ENCODE data around the gene GOLGA6L7.
"Not testable (repeated sequence)": the region's sequence is repeated elsewhere in the genome, so short reads cannot be mapped to it uniquely, and the experiment has no call there.

The GOLGA6L7 gene

DNA sequence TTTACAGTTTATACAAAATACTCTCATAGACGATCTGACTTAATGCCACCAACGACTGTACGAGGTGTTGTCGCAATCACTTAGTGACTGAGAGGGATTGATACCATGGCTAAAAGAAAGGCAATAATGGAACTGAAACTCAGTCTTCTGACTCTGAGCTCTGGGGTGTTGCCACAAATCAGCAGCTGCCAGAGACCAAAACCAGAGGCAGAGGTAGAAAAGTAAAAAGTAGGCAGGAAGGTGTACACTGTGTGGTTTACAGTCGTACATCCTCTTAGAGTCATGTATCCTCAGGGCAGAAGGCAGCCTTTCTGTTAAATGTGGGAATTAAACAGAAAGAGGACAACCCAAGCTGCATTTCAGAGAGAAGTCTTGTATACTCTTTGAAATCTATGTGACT, 1.2 kb downstream of the GOLGA6L7 start:
- DNase-seq (ENCODE audit: low read depth in 3 of 3, low spot score in 1 of 3), result not testable (repeated sequence)

DNA sequence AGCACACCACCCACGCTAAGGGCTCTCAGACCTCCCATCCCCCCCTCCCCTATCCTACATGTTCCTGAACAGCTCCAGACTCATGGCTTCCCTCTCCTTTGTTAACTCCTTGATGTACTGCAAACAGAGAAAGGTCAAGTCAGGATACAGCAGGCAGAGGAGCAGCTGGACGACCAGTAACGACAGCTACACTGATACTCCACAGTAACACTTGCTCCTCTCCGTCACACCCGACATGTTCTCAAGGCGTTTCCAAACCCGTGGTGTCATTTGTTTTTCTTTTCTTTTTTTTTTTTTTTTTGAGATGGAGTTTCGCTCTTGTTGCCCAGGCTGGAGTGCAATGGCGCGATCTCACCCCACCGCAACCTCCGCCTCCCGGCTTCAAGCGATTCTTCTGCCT, 4.3 kb downstream of the GOLGA6L7 start:
- not testable (repeated sequence) for DNase-seq (ENCODE audit: low read depth in 3 of 3, low spot score in 1 of 3)

DNA sequence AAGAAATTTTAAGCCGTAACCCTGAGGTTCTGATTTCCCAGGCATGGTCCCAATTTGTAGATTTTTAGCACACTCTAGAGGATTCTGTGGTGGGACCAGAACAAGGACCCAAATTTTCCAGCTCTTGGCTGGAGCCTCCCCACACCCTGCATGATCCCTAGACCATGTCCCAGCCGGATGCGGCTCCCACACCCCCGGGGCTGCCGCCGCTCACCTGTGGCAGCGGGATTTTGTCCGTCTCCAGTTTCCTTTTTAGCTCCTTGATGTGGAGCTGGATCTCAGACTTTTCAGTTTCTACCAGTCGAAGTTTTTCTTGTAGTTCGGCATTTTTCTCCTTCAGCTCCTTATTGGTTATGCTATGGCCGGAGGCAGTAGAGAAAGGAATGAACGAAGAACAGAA, 4.9 kb downstream of the GOLGA6L7 start:
- not testable (repeated sequence) for DNase-seq (ENCODE audit: low read depth in 3 of 3, low spot score in 1 of 3)

DNA sequence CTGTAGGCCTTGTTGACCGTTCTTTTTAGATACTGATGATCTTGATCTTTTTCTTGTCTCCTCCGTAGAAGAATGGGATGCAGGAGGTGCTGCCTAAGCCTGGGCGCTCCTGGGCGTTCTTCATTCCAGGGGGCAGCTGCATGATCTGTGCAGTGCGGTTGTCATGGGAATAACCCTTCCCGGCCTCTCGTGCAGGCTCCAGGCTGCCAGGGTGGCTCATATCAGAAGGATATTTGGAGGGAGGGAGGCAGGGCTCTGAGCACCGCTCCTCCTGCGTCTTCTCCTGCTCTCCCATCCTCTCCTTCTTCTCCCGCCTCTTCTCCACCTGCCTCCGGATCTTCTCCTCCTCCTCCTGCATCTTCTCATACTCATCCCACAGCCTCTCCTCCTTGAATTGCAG, 6.2 kb downstream of the GOLGA6L7 start:
- DNase-seq (ENCODE audit: low read depth in 3 of 3, low spot score in 1 of 3), result not testable (repeated sequence)

DNA sequence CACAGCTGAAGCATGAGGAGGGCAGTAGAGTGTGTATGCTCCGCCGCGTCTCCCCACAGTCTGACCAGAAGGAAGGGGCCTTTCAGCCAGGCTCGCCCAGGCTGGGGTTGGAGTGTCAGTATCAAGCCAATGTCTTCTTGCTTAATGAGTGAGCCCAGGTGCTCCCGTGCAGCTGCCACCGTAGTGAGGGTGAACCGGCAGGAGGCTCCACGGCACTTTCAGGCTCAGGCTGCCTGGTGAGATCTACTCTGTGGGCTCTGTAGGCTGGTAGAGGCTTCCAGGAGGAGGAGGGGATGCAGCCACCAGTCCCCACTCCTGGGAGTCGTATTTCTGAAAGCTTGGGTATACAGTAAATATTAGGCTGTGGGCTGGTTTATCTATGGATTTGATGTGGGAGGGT, 8.2 kb downstream of the GOLGA6L7 start:
- DNase-seq (ENCODE audit: low read depth in 3 of 3, low spot score in 1 of 3), result not testable (repeated sequence)

DNA sequence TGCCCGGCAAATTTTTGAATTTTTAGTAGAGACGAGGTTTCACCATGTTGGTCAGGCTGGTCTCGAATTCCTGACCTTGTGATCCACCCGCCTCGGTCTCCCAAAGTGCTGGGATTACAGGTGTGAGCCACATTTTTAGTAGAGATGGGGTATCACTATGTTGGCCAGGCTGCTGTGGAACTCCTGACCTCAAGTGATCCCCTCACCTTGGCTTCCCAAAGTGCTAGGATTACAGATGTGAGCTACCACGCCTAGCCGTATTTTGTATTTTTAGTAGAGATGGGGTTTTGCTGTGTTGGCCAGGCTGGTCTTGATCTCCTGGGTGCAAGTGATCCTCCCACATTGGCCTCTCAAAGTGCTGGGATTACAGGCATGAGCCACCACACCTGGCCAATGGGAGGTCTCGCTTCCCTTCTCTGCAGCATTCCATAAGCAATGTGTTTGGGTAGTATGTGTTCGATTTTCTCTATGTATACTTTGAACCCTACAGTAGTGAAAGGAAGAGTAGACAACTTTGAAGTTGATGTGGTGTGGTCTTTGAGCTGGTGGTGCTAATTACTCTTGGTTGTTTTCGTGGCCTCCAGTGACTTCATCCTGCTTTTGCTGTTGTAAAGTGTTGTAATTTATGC, 13.4 kb downstream of the GOLGA6L7 start:
- DNase-seq (ENCODE audit: low read depth in 3 of 3, low spot score in 1 of 3), result not testable (repeated sequence)

DNA sequence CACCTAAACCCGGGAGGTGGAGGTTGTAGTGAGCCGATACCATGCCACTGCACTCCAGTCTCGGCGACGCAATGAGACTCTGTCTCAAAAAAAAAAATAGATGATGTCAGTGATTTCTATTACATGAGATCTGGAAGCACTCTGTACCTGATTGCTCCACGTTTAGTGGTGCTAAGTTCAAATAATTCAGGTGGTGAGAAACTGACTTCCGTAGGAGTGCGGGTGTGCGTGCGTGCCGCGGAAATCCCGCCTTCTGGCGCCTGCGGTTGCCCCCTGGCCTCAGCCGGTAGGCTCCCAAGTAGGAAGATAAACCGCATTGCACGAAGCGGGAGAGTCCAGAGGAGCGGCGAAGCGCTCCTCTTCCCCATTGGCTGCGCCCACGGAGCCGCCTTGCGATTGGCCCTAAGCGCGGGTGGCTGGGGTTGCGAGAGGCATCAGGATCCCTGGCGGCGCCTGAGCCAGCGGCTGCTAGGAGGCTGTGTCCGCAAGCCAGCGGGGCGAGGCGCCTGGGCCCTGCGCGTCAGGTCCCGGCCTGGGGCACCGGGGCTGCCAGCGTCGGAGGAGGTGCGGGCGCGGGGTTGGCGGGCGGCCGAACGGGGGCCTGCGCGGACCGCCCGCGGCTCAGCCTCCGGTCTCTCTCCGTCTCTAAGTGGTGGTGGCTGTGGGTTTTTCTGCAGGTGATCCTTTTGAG, 16.4 kb downstream of the GOLGA6L7 start:
- peak in 2 of 3 donors; percentile 22 to 49 for DNase-seq (ENCODE audit: low read depth in 3 of 3, low spot score in 1 of 3)

DNA sequence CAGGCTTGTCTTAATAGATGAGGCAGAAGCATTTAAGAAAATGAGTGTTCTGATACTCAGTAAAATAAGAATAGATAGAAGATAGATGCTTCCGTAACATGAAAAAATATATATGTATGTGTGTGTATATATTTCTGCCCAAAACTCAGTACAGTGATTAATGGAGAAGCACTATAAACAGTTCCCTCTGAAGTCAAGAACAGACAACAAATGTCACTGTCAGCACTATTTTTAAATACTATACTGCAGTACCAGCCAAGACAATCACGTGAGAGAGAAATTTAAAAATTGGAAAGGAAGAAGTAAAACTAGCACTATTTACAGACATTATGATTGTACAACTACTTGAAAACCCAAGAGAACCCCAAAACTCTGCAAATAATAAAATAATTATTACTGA, 27.0 kb downstream of the GOLGA6L7 start:
- DNase-seq (ENCODE audit: low read depth in 3 of 3, low spot score in 1 of 3), result not testable (repeated sequence)

DNA sequence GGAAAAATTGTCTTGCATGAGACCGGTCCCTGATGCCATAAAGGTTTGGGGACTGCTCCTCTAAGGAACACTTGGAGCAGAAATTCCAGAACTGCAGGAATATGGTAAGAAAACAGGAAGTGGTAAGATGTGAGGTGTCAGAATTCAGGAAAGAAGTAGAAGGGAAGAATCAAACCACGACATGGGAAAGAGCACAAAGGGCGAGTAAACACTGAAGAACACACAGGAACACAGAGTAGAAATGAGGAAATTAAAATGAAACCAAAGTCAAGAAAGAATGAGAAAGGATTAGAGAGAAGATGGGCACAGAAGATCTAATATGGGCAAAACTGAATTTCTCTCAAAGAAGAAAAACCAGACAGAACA, 28.5 kb downstream of the GOLGA6L7 start:
- DNase-seq (ENCODE audit: low read depth in 3 of 3, low spot score in 1 of 3), result not testable (repeated sequence)

DNA sequence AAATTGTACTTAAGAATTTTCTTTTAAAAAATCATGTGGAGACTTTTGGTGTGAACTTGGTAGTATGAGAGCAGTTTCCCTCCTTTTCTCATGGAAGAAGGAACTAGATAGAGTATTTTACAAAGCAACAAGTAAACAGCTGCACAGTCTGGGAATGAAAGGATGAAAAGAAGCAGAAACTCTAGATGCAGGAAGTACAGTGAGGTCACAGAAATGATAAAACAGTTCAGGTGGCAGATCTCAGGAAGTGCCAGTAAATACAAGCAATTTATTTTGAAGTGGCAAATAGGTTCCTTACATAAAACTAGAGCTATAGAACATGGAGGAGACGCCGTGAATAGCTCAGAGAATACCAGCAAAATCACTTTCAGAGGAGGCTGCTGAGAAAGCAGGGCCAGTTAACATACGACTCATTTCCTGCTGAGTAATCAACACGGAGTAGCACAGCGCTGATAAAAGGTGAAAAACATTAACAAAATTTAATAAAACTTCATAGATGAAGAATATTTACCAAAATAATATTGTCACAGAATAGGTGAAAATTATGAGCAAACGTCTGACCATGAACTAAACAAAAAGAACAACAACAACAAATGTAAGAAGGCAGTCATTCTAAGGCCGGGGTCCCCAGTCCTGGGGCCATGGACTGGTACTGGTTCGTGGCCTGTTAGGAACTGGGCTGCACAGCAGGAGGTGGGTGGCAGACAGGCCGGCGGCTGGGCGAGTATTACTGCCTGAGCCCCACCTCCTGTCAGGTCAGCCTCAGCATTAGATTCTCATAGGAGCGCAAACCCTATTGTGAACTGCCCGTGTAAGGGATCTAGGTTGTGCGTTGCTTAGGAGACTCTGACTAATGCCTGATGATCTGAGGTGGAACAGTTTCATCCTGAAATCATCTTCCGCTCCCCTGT, 29.2 kb downstream of the GOLGA6L7 start:
- not testable (repeated sequence) for DNase-seq (ENCODE audit: low read depth in 3 of 3, low spot score in 1 of 3)

DNA sequence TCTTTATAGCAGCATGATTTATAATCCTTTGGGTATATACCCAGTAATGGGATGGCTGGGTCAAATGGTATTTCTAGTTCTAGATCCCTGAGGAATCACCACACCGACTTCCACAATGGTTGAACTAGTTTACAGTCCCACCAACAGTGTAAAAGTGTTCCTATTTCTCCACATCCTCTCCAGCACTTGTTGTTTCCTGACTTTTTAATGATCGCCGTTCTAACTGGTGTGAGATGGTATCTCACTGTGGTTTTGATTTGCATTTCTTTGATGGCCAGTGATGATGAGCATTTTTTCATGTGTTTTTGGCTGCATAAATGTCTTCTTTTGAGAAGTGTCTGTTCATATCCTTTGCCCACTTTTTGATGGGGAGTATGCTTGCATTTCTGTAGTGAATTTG, 30.3 kb downstream of the GOLGA6L7 start:
- not testable (repeated sequence) for DNase-seq (ENCODE audit: low read depth in 3 of 3, low spot score in 1 of 3)

DNA sequence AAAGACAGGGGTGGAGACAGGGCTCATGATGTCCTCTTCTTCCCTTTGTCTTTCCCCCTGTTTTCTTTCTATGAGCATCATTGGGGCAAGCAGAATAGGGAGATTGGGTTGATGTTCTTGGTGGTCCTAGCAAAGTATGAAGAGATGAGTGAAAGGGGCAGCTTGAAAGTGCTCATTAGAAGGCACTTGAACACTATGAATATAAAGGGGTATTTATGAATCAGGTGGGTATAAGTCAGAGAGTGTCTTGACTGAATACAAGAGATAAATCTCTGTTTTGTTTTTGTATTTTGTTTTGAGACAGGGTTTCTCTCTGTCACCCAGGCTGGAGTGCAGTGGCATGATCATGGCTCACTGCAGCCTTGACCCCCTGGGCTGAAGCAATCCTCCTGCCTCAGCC, 34.4 kb downstream of the GOLGA6L7 start:
- DNase-seq (ENCODE audit: low read depth in 3 of 3, low spot score in 1 of 3), result not testable (repeated sequence)

DNA sequence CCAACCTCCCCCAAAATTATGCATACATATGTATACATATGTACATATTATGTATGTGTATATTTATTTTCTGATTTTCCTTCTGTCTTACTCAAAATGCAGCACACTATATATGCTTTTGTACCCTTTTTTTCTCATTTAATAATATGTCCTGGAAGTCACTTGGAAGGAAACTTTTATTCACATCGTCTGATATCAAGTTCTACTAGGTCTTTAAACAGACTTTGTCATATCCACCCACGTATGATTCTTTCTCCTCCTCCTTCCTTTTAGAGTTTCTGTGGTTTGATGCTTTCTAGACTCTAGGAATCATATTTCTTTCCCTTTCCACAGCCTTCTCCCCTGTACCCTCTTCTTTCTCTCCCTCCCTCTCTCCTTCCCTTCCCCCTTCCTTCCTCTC, 35.1 kb downstream of the GOLGA6L7 start:
- not testable (repeated sequence) for DNase-seq (ENCODE audit: low read depth in 3 of 3, low spot score in 1 of 3)

DNA sequence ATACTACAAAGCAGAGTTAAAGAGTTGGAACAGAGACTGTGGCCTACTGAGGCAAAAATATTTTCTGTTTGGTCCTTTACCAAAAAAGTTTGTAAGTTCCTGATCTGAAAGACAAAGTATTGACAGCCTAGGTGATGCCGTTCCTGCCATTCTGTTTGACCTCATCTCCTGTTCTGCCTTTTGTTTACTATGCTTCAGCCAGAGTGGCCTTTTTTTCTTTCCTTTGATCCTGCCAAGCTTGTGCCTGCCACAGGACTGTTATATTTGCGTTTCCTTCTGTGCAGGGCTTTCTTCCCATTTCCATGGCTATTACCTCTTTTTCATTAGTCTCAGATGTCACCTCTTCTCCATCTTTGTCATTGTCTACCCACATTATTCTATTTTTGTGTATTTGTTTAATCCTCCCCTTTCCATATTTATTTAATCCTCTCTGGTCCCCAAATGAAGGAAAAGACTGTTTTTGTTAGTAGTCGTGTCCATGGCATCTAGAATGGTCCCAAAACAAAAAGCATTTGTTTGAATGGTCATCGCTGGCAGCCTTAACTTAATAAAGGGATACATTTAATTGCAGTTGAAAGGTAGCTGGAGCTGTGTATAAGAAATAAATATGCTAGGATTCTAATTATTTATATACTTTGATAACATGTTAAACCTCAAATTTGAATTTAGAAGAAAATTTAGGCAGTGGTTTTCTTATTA, 36.4 kb downstream of the GOLGA6L7 start:
- DNase-seq (ENCODE audit: low read depth in 3 of 3, low spot score in 1 of 3), result not testable (repeated sequence)

DNA sequence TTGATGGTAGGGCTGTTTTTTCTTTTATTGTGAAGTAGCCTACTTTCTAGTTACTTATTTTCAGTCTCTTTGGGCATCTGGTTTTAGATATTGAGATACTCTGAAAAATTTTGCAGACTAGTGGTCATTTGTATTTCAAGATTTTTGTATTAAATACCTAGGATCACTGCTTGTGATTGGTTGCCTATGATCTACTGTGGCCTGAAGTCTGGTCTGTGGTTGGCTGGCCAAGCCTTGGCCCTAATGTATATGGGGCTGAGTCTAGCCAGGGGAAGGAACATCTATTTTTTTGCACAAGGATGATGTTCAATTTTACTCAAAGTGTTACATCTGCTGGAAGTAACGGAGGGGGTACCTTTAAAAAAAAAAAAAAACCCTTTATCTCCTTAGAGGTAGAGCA, 38.0 kb downstream of the GOLGA6L7 start:
- not testable (repeated sequence) for DNase-seq (ENCODE audit: low read depth in 3 of 3, low spot score in 1 of 3)

DNA sequence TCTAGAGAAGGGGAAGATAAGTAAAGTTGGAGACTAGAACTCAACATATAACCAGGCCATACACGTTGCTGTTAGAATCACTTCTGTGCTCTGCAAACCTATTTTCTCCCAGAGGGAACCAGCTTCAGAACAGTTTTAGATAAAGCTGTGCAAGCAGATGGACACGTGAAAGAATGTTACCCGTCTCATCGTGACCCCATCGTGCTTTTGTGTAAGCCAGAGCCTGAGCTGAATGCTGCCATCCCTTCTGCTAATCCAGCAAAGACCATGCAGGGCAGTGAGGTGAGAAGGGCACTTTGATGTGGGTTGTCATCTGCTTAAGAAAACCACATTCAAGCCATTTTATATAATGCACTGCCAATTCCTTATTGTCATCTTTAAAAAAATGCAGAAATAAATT, 40.3 kb downstream of the GOLGA6L7 start:
- not testable (repeated sequence) for DNase-seq (ENCODE audit: low read depth in 3 of 3, low spot score in 1 of 3)

DNA sequence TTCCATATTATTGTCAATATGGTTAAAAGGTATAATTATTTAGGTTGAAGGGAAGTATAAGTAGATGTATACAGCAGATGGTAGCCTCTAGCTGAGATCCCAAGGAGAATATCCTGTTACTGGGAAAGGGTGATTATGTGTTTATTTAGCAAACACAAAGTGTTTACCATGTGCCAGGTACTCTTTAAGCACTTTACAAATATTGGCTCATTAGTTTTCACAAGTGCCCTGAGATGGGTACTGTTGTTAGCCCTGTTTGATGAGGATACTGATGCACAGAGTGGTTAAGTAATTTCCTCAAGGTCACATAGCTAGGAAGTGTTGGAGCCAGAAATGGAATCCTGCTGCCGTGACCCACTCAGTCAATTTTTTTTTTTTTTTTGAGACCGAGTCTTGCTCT, 48.1 kb downstream of the GOLGA6L7 start:
- not testable (repeated sequence) for DNase-seq (ENCODE audit: low read depth in 3 of 3, low spot score in 1 of 3)

DNA sequence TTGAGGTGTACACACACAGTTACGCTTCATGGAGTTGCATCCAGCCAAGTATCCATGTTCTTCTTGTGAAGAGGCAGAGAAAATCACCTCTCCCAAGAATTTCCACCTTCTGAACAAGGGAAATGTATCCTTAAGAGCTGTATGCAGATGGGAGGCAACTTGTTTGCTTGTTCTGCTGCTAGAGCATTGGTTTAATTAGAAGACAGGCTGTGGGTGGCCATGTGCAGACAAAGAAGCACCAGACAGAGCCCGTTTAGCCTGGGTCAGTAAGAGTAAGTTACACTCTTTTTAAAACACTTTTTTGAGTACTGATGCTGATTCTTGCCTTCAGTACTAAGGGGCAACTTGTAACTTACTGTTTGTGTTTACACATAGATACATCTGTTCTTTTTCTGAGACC, 50.2 kb downstream of the GOLGA6L7 start:
- DNase-seq (ENCODE audit: low read depth in 3 of 3, low spot score in 1 of 3), result not testable (repeated sequence)

DNA sequence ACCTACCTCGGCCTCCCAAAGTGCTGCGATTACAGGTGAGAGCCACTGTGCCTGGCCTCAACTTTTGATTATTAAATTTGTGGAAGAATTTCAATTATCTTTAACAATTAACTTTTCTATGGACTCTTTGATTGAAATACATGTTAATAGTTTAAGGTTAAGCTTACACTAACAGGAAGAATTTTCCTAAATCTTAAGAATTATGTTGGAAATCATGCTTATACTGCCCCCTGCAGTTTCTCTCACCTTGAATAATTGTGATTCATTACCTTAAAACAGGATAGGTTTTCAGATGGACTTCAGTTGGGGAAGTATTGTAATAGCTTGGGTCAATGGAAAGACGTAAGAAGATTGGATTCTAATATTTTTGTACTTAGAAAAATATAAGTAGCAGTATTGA, 54.2 kb downstream of the GOLGA6L7 start:
- not testable (repeated sequence) for DNase-seq (ENCODE audit: low read depth in 3 of 3, low spot score in 1 of 3)
